HepG2 (cell line): ENCODE data around the gene PAMR1.

ENCODE experiments used
- CEBPB ChIP-seq: IDR thresholded peaks from 2 replicates; pipeline ENCODE4 v1.6.1; 2011; ENCODE audit warnings: low read depth, low read length, improper control_type of control experiment, borderline replicate concordance
- SALL2 ChIP-seq: sonication (generic); formaldehyde crosslinking; IDR thresholded peaks from 2 replicates; pipeline ENCODE4 v1.8.1; 2023; ENCODE audit warnings: mild to moderate bottlenecking, missing genetic modification reagents, inconsistent platforms
- TF ChIP-seq, protein P1 (sequence below): sonication (generic); formaldehyde crosslinking; IDR thresholded peaks from 2 replicates; pipeline ENCODE4 v1.8.0; 2023; ENCODE audit warnings: mild to moderate bottlenecking, missing genetic modification reagents
- TF ChIP-seq, protein P2 (sequence below): sonication (generic); formaldehyde crosslinking; IDR thresholded peaks from 2 replicates; pipeline ENCODE4 v1.5.0; 2020; ENCODE audit warnings: mild to moderate bottlenecking, missing genetic modification reagents, moderate library complexity

DNA sequence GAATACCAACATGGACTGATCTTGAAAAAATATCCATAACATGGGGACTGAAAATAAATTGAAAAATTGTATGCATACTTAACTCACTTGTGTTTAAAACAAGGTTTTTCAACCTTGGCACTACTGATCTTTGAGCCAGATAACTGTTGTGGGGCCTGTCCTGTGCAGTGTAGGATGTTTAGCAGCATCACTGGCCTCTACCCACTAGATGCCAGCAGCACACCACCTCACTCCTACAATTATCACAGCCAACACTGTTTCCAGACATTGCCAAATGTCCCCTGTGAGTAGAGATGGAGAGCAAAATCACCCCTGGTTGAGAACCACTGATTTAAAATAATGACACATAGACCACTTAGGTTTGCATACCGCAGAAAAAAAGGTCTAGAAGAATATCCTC, 61.1 kb downstream of the PAMR1 start:
- TF ChIP-seq SALL2 (CRISPR knock-in tag), result no peak
- TF ChIP-seq, protein P1, sequence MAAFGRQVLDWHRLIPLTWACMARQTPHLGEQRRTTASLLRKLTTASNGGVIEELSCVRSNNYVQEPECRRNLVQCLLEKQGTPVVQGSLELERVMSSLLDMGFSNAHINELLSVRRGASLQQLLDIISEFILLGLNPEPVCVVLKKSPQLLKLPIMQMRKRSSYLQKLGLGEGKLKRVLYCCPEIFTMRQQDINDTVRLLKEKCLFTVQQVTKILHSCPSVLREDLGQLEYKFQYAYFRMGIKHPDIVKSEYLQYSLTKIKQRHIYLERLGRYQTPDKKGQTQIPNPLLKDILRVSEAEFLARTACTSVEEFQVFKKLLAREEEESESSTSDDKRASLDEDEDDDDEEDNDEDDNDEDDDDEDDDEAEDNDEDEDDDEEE, result no peak
- no peak for TF ChIP-seq CEBPB
- TF ChIP-seq, protein P2, sequence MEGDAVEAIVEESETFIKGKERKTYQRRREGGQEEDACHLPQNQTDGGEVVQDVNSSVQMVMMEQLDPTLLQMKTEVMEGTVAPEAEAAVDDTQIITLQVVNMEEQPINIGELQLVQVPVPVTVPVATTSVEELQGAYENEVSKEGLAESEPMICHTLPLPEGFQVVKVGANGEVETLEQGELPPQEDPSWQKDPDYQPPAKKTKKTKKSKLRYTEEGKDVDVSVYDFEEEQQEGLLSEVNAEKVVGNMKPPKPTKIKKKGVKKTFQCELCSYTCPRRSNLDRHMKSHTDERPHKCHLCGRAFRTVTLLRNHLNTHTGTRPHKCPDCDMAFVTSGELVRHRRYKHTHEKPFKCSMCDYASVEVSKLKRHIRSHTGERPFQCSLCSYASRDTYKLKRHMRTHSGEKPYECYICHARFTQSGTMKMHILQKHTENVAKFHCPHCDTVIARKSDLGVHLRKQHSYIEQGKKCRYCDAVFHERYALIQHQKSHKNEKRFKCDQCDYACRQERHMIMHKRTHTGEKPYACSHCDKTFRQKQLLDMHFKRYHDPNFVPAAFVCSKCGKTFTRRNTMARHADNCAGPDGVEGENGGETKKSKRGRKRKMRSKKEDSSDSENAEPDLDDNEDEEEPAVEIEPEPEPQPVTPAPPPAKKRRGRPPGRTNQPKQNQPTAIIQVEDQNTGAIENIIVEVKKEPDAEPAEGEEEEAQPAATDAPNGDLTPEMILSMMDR (CRISPR knock-in tag), result 0 out of 2 replicates have a peak, but pooled peaks have one; percentile 4
